GM12865 (cell line): ENCODE results near the gene DNAH8.
A peak's percentile ranks its signal among the peaks of the same experiment; 100 is the strongest.

Experiments used
- DNase-seq: peaks from one replicate; pipeline ENCODE4 v3.0.0; 2010; ENCODE audit warnings: low read depth
- H3K4me3 ChIP-seq: 2 replicates; pipeline ENCODE4 v1.5.1; 2011; ENCODE audit warnings: mild to moderate bottlenecking, low read depth, low read length, control low read depth
- TF ChIP-seq, protein P1 (sequence below): IDR thresholded peaks from 2 replicates; pipeline ENCODE4 v1.5.1; 2011; ENCODE audit warnings: low read length, control low read depth, low read depth, inconsistent platforms; ENCODE audit not compliant: insufficient read depth; ENCODE audit errors: missing control alignments

The DNAH8 gene

DNA sequence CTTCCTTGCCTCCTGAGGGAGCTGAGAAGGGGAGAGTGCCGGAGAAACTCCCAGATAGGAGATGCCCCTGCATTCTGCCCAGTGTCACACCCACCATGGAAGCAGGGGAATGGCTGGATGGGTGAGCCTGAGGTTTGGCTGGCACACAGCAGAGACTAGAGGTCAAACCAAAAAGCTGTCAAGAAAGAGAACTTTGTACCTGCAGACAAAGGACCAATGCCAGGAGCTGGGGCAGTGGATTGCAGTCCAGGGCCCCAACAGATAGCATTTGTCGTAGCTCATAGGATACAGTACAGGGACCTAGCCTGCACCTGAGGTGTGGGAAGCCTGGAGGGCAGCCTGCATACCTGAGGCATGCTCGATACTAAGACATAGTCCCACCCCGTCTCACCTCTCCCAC lies 227.3 kb downstream of the DNAH8 start:
- H3K4me3 ChIP-seq, result no peak overlapping the region
- TF ChIP-seq, protein P1, sequence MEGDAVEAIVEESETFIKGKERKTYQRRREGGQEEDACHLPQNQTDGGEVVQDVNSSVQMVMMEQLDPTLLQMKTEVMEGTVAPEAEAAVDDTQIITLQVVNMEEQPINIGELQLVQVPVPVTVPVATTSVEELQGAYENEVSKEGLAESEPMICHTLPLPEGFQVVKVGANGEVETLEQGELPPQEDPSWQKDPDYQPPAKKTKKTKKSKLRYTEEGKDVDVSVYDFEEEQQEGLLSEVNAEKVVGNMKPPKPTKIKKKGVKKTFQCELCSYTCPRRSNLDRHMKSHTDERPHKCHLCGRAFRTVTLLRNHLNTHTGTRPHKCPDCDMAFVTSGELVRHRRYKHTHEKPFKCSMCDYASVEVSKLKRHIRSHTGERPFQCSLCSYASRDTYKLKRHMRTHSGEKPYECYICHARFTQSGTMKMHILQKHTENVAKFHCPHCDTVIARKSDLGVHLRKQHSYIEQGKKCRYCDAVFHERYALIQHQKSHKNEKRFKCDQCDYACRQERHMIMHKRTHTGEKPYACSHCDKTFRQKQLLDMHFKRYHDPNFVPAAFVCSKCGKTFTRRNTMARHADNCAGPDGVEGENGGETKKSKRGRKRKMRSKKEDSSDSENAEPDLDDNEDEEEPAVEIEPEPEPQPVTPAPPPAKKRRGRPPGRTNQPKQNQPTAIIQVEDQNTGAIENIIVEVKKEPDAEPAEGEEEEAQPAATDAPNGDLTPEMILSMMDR, result no peak
- DNase-seq, result no peak

DNA sequence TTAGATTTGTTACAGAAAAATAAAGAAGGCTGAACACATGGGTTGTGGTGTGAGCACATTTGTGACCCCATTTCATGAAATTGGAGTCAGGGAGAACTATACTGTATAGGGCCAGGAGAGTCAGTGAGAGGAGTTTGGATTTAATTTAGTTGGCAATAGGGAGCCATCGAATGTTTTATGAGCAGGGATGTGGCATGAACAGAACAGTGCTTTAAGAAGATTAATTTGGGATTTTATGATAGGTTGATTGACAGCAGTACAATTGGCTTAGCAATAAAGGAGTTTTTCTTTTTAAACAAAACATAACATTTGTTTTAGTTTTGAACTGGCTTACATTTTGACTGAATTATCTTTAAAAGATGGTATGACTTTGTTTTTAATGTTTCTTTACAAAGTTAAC lies 227.9 kb downstream of the DNAH8 start:
- no peak for DNase-seq
- no peak overlapping the region for H3K4me3 ChIP-seq
- TF ChIP-seq, protein P1, result no peak

GRCh38 chr6:38943964-38944363 lies 228.9 kb downstream of the DNAH8 start:
- DNase-seq, result no peak
- TF ChIP-seq, protein P1, result peak; percentile 6
- H3K4me3 ChIP-seq, result no peak overlapping the region

- DNase-seq, result no peak
- no peak overlapping the region for H3K4me3 ChIP-seq
- TF ChIP-seq, protein P1, result no peak
These were observed 229.7 kb downstream of the DNAH8 start for GRCh38 chr6:38944655-38945279.

DNA sequence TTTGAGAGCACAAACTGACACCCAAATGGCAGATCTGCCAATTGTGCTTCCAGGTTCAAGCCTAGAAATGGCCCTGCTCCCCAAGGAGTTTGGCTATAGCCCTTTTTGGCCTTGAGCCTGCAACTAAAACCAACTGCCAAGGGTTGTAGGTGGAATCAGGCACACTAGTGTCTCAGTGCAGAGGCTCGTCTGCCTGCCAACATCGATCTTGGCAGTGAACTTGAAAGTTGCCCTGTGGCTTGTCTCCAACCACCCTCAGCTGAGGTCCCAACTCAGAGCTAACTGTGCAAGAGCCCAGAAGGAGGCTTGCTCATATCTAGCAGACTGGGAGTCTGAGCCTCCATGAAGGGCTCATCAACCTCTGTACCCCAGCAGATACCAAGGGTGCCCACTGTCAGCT lies 240.8 kb downstream of the DNAH8 start:
- no peak overlapping the region for H3K4me3 ChIP-seq
- TF ChIP-seq, protein P1, result no peak
- DNase-seq, result no peak

GRCh38 chr6:38957426-38957825 lies 242.3 kb downstream of the DNAH8 start:
- TF ChIP-seq, protein P1, result no peak
- no peak for DNase-seq
- H3K4me3 ChIP-seq, result no peak overlapping the region

- TF ChIP-seq, protein P1, result no peak
- no peak for DNase-seq
- H3K4me3 ChIP-seq, result no peak overlapping the region
These were observed 244.0 kb downstream of the DNAH8 start for GRCh38 chr6:38959138-38959537.
